ENCODE measurements around the gene RGS6. TPM values are rescaled to one million over a fixed set of nuclear protein-coding genes. Genes with fewer than 3 reads are reported as not detected.

Gene RGS6
- total RNA-seq, 6 donors from 2014 or later, result 0.83 to 12.9 (median 2.2) TPM; not detected in 1

DNA sequence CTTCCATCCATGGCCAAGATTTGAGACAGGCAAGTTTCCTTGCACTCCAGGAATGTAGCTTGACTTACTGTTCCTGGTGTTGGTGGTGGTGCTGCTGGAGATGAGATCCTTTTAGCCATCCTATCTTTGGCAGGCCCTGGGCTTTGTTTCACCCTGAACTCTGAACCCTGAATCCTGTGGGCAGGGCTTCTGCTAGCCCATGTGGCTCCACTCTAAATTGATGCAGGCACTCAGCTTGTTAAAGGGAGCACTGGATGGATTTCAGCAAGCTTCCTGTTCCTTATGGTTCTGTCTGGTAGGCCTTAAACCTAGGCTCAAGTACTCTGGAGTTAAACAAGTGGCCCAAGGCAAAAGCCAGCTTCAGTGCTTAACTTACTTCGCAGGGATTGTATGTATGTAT, 138.2 kb downstream of the RGS6 start:
- no peaks in the 10 kb centered on the region for H3K27me3 ChIP-seq
- H3K9me3 ChIP-seq, result no peaks in the 10 kb centered on the region
- no peaks in the 10 kb centered on the region for H3K4me1 ChIP-seq
- 94 to 100% methylated on average over 1 of the region's 1 CpG for WGBS, 2 donors
- no peak overlapping the region for H3K27ac ChIP-seq
- H3K36me3 ChIP-seq, result no peaks in the 10 kb centered on the region
- no peak for DNase-seq
- TF ChIP-seq POLR2A (IDR thresholded peaks at IDR 0.05) (no peak), EP300 (IDR thresholded peaks at IDR 0.05) (no peak), POLR2AphosphoS5 (IDR thresholded peaks at IDR 0.05) (no peak)
- TF ChIP-seq, protein P1, sequence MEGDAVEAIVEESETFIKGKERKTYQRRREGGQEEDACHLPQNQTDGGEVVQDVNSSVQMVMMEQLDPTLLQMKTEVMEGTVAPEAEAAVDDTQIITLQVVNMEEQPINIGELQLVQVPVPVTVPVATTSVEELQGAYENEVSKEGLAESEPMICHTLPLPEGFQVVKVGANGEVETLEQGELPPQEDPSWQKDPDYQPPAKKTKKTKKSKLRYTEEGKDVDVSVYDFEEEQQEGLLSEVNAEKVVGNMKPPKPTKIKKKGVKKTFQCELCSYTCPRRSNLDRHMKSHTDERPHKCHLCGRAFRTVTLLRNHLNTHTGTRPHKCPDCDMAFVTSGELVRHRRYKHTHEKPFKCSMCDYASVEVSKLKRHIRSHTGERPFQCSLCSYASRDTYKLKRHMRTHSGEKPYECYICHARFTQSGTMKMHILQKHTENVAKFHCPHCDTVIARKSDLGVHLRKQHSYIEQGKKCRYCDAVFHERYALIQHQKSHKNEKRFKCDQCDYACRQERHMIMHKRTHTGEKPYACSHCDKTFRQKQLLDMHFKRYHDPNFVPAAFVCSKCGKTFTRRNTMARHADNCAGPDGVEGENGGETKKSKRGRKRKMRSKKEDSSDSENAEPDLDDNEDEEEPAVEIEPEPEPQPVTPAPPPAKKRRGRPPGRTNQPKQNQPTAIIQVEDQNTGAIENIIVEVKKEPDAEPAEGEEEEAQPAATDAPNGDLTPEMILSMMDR (IDR thresholded peaks at IDR 0.05), result no peak
- H3K4me3 ChIP-seq, result no peak overlapping the region
- no peak for ATAC-seq (ENCODE audit: low FRiP score in 2 of 2)

DNA sequence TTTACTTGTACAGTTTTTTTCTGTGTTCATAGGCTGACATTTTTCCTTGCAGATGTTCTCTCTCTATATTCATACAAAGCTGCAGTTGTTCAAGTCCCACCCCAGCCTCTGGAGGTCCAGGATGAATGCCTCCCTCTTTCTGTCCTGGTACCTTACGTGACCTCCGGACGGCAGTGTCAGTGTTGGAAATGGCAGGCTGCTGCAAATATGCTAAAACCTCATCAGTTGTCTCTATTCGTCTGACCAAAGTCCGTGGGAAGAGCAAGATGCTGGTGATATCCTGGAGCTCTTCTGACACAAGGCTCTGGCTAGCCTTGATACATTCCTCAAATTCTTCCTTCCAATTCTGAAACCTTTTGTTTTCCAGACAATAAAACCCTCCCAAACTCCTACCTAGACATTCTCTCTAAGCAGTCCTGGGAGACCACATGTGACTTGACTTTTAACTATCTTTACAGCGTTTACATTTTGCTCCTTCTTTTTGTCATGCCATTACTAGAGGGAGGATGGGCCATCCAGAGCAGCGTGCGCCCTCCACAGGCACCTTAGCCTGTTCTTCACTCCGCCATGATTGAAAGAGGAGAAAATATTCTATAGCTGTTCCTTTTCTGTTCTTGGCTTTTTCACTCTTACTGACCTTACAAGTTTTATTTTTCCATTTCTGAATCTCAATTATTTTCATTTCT, 143.6 kb downstream of the RGS6 start:
- H3K27me3 ChIP-seq, result no peaks in the 10 kb centered on the region
- ATAC-seq (ENCODE audit: low FRiP score in 2 of 2), result no peak
- TF ChIP-seq POLR2AphosphoS5 (IDR thresholded peaks at IDR 0.05) (no peak), POLR2A (IDR thresholded peaks at IDR 0.05) (no peak), EP300 (IDR thresholded peaks at IDR 0.05) (no peak)
- TF ChIP-seq, protein P1 (IDR thresholded peaks at IDR 0.05), result no peak
- WGBS, 2 donors, result 78 to 80% methylated on average over 9 of the region's 9 CpGs
- no peaks in the 10 kb centered on the region for H3K4me1 ChIP-seq
- H3K4me3 ChIP-seq, result no peak overlapping the region
- no peak for DNase-seq
- no peak overlapping the region for H3K27ac ChIP-seq
- no peaks in the 10 kb centered on the region for H3K36me3 ChIP-seq
- no peaks in the 10 kb centered on the region for H3K9me3 ChIP-seq

DNA sequence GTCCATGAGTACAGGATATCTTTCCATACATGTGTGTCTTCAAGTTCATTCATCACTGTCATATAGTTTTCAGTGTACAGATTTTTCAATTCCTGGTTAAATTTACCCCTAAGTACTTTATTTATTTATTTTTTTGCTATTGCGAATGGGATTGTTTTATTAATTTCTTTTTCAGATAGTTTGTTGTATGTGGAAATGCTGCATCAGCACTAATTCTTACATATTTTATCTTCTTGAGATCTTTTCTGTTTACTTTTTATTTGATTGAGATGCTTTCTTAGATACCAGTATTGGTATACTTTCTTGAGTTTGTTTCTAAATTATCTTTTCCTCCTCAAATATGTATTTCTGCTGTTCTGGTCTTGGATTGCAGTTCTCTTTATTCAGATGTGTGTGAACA, 148.9 kb downstream of the RGS6 start:
- 93 to 100% methylated on average over 1 of the region's 1 CpG for WGBS, 2 donors
- Histone ChIP-seq H3K36me3 (no peaks in the 10 kb centered on the region), H3K4me1 (no peaks in the 10 kb centered on the region), H3K27me3 (no peaks in the 10 kb centered on the region), H3K4me3 (no peak overlapping the region), H3K9me3 (no peaks in the 10 kb centered on the region), H3K27ac (no peak overlapping the region)
- no peak for TF ChIP-seq POLR2AphosphoS5 (IDR thresholded peaks at IDR 0.05)
- ATAC-seq (ENCODE audit: low FRiP score in 2 of 2), result no peak
- no peak for DNase-seq

DNA sequence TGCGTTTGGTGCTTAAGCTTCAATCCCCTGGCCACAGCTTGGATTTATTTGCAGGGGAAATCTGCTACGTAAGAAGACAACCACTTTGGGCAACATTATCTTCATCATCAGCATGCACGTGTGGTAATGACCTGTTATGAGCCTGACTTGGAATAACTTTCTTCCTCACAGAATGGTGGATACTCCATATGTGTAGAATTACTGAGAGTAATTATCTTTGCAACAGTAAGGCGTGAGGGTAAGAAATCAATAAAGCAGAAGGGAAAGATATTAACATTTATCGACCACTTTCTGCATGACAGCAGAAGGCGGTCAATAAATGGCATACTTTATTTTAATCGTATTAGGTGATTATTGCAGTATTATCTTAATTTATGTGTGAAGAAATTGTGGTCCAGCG, 152.7 kb downstream of the RGS6 start:
- ATAC-seq (ENCODE audit: low FRiP score in 2 of 2), result no peak
- H3K4me3 ChIP-seq, result no peak overlapping the region
- TF ChIP-seq POLR2A (IDR thresholded peaks at IDR 0.05) (no peak), POLR2AphosphoS5 (IDR thresholded peaks at IDR 0.05) (no peak), EP300 (IDR thresholded peaks at IDR 0.05) (no peak)
- TF ChIP-seq, protein P1 (IDR thresholded peaks at IDR 0.05), result no peak
- H3K9me3 ChIP-seq, result no peaks in the 10 kb centered on the region
- no peak for DNase-seq
- no peaks in the 10 kb centered on the region for H3K27me3 ChIP-seq
- H3K27ac ChIP-seq, result no peak overlapping the region
- no peaks in the 10 kb centered on the region for H3K36me3 ChIP-seq
- 94% methylated on average over 8 of the region's 8 CpGs for WGBS, 2 donors
- H3K4me1 ChIP-seq, result no peaks in the 10 kb centered on the region

DNA sequence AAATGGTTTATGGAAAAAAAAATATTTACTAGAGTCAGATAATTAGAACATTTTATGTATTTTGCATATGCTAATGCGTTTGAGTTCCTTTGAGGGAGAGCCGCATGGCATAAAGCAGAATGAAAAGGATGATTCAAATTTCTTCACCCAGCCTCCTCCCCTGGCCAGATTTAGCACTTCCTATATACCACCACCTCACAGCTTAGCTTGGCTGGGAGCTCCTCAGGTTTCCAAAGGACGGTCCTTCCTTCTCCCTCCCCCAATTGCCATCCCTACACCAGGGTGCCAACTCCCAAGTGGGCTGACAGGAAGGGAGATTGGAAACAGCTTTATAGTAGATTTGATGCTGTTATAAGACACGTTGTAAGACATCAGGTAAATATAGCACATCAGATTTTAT, 157.4 kb downstream of the RGS6 start:
- Histone ChIP-seq H3K27ac (no peak overlapping the region), H3K27me3 (no peaks in the 10 kb centered on the region), H3K4me1 (no peaks in the 10 kb centered on the region), H3K9me3 (no peaks in the 10 kb centered on the region), H3K4me3 (no peak overlapping the region), H3K36me3 (no peaks in the 10 kb centered on the region)
- 50 to 65% methylated on average over 4 of the region's 4 CpGs for WGBS, 2 donors
- DNase-seq (no peak), ATAC-seq (ENCODE audit: low FRiP score in 2 of 2) (no peak)
- TF ChIP-seq POLR2A (IDR thresholded peaks at IDR 0.05) (no peak), POLR2AphosphoS5 (IDR thresholded peaks at IDR 0.05) (no peak), EP300 (IDR thresholded peaks at IDR 0.05) (no peak)
- TF ChIP-seq, protein P1 (IDR thresholded peaks at IDR 0.05), result no peak
